K562 (cell line): Measurements from ENCODE around the gene DAPK2. TPM values are rescaled to one million over a fixed set of nuclear protein-coding genes. Genes with fewer than 3 reads are reported as not detected.

Source experiments
- ADNP ChIP-seq: fragments of 200-800 bp; sonication (Bioruptor generic); IDR thresholded peaks from 2 replicates; pipeline ENCODE4 v1.6.1; 2016; ENCODE audit warnings: missing genetic modification characterization, missing compliant biosample characterization
- BCOR ChIP-seq: fragments of 450-650 bp; IDR thresholded peaks from 2 replicates; pipeline ENCODE4 v1.6.1; 2016
- CHD4 ChIP-seq: fragments of 200-600 bp; sonication (generic); IDR thresholded peaks from 3 replicates; pipeline ENCODE4 v1.6.1; 2012; ENCODE audit warnings: low read depth, mild to moderate bottlenecking, mixed read lengths, low read length, inconsistent platforms; ENCODE audit not compliant: insufficient read depth, insufficient replicate concordance, poor library complexity, severe bottlenecking
- CREBBP ChIP-seq: IDR thresholded peaks from one replicate; pipeline ENCODE4 v1.6.1; 2012; ENCODE audit warnings: low read depth, mild to moderate bottlenecking, control low read depth, inconsistent platforms, low read length
- DACH1 ChIP-seq: fragments of 450-650 bp; IDR thresholded peaks from 2 replicates; pipeline ENCODE4 v1.6.1; 2018; ENCODE audit not compliant: partially characterized antibody
- ESRRB ChIP-seq: fragments of 250-450 bp; sonication (Bioruptor Pico); IDR thresholded peaks from 2 replicates; pipeline ENCODE4 v1.5.0; 2020; ENCODE audit warnings: mild to moderate bottlenecking, moderate library complexity, borderline replicate concordance
- GATAD2A ChIP-seq: fragments of 450-650 bp; IDR thresholded peaks from 2 replicates; pipeline ENCODE4 v1.6.1; 2017
- HDAC2 ChIP-seq: fragments of 450-650 bp; IDR thresholded peaks from 2 replicates; pipeline ENCODE4 v1.6.1; 2016; ENCODE audit warnings: mild to moderate bottlenecking
- HOXB6 ChIP-seq: fragments of 250-450 bp; sonication (Bioruptor Pico); IDR thresholded peaks from 2 replicates; pipeline ENCODE4 v1.5.1; 2022; ENCODE audit warnings: mild to moderate bottlenecking, borderline replicate concordance
- KDM1A ChIP-seq, 2 experiments: fragments of 450-650 bp; IDR thresholded peaks; 2 replicates each; pipeline ENCODE4 v1.6.1; 2016; ENCODE audit warnings: mild to moderate bottlenecking in 2 of 2
- LARP7 ChIP-seq: fragments of 450-650 bp; IDR thresholded peaks from 2 replicates; pipeline ENCODE4 v1.6.1; 2016
- MAFF ChIP-seq: IDR thresholded peaks from 2 replicates; pipeline ENCODE4 v1.6.1; 2012; ENCODE audit warnings: low read length, improper control_type of control experiment
- PHB2 ChIP-seq: fragments of 450-650 bp; IDR thresholded peaks from 2 replicates; pipeline ENCODE4 v1.6.1; 2017; ENCODE audit warnings: low read depth
- POLR2AphosphoS5 ChIP-seq: IDR thresholded peaks from 2 replicates; pipeline ENCODE4 v1.6.1; 2011; ENCODE audit warnings: mild to moderate bottlenecking, low read depth, low read length, moderate library complexity; ENCODE audit not compliant: control insufficient read depth, insufficient read depth
- PTRF ChIP-seq: fragments of 450-650 bp; IDR thresholded peaks from 2 replicates; pipeline ENCODE4 v1.6.1; 2016; ENCODE audit warnings: mild to moderate bottlenecking, missing genetic modification characterization, missing compliant biosample characterization
- RBM15 ChIP-seq: fragments of 200-400 bp; formaldehyde crosslinking; IDR thresholded peaks from 2 replicates; pipeline ENCODE4 v1.6.1; 2018; ENCODE audit warnings: mild to moderate bottlenecking, low read length, moderate library complexity; ENCODE audit not compliant: insufficient read depth
- RBM25 ChIP-seq: fragments of 200-400 bp; formaldehyde crosslinking; IDR thresholded peaks from 2 replicates; pipeline ENCODE4 v1.6.1; 2018; ENCODE audit warnings: low read length, low read depth, moderate library complexity; ENCODE audit not compliant: severe bottlenecking
- SRSF7 ChIP-seq: fragments of 200-400 bp; formaldehyde crosslinking; optimal IDR thresholded peaks from 2 replicates; pipeline ENCODE3; 2017; ENCODE audit warnings: mild to moderate bottlenecking, low read depth, low read length
- TCFL5 ChIP-seq: fragments of 250-450 bp; sonication (Bioruptor Pico); conservative IDR thresholded peaks from 2 replicates; pipeline ENCODE4 v1.6.1; 2021; ENCODE audit warnings: mild to moderate bottlenecking, moderate library complexity, matching md5 sums
- USF2 ChIP-seq: sonication (generic); formaldehyde crosslinking; IDR thresholded peaks from 2 replicates; pipeline ENCODE4 v1.5.0; 2020; ENCODE audit warnings: missing genetic modification reagents
- ZBTB1 ChIP-seq: sonication (generic); formaldehyde crosslinking; IDR thresholded peaks from 2 replicates; pipeline ENCODE4 v1.8.1; 2023; ENCODE audit warnings: missing genetic modification reagents, low read depth, mild to moderate bottlenecking, borderline replicate concordance
- ZFP36 ChIP-seq: fragments of 150-350 bp; IDR thresholded peaks from 2 replicates; pipeline ENCODE4 v1.6.1; 2018; ENCODE audit warnings: low read length, low read depth; ENCODE audit not compliant: partially characterized antibody
- ZNF766 ChIP-seq: fragments of 200-800 bp; sonication (Bioruptor generic); conservative IDR thresholded peaks from 2 replicates; pipeline ENCODE4 v1.6.1; 2016; ENCODE audit warnings: missing genetic modification characterization, missing compliant biosample characterization
- ZSCAN29 ChIP-seq: fragments of 450-650 bp; IDR thresholded peaks from 2 replicates; pipeline ENCODE4 v1.6.1; 2017
- polyA plus RNA-seq, 8 experiments: library from polyadenylated mRNA; depleted of rRNA in 4 of 8; stranded (reverse) in 5 of 8; unstranded in 3 of 8; fragments of >200 nt; fragmentation: Nextera tagmentation in 2 of 8; fragmentation: Illumina TruSeq in 1 of 8; extraction: Ambion mirVana in 2 of 8; extraction: Trizol in 1 of 8; gene quantifications; 2 replicates each; pipeline versions ENCODE4 v1.2.1 to v1.2.3, GENCODE V29; 2011 to 2014; ENCODE audit warnings: inconsistent platforms in 1 of 8, missing spikeins in 1 of 8
- total RNA-seq, 7 experiments: library from RNA; depleted of rRNA in 6 of 7; stranded (reverse); fragments of >200 nt in 6 of 7; fragmentation: Illumina TruSeq in 2 of 7; extraction: Trizol in 2 of 7; gene quantifications; 2 replicates each; pipeline versions ENCODE4 v1.2.1 to v1.2.3, GENCODE V29; 2011 to 2021; ENCODE audit warnings: low replicate concordance in 1 of 7
- TF ChIP-seq, protein P1 (sequence below), 3 experiments: fragments of 200-800 bp in 1 of 3; fragments of 250-450 bp in 1 of 3; fragments of 450-650 bp in 1 of 3; sonication (Bioruptor Pico) in 1 of 3; sonication (Bioruptor generic) in 1 of 3; formaldehyde crosslinking in 1 of 3; IDR thresholded peaks; 2 replicates each; pipeline versions ENCODE4 v1.6.1 to v1.8.0; 2016 to 2022; ENCODE audit warnings: mild to moderate bottlenecking in 2 of 3, missing genetic modification characterization in 2 of 3, missing compliant biosample characterization in 1 of 3, moderate library complexity in 1 of 3
- TF ChIP-seq, protein P2 (sequence below): fragments of 200-800 bp; sonication (Bioruptor generic); IDR thresholded peaks from 2 replicates; pipeline ENCODE4 v1.6.1; 2017; ENCODE audit warnings: missing genetic modification characterization, missing compliant biosample characterization

DAPK2 gene
- total and polyA plus RNA-seq, 9 of the 15 experiments (the other 6 are each of a cell fraction or from before 2014, with no cell fraction given): 0.14 to 5.2 (median 2.2) TPM

GRCh38 chr15:63911160-63911559, 135.1 kb downstream of the DAPK2 start (continued):
- TF ChIP-seq USF2 (CRISPR knock-in tag) (no peak), GATAD2A (no peak), ADNP (peak; percentile 86), HOXB6 (no peak), BCOR (peak; percentile 96), ESRRB (CRISPR knock-in tag) (no peak), POLR2AphosphoS5 (no peak), SRSF7 (no peak), RBM25 (peak; percentile 99), RBM15 (no peak), TCFL5 (no peak), PTRF (no peak), ZSCAN29 (no peak), MAFF (no peak), ZNF766 (CRISPR knock-in tag) (no peak), KDM1A (IDR thresholded peaks at IDR 0.05) (peak; percentile 78 to 87), CREBBP (no peak), DACH1 (peak; percentile 14), LARP7 (no peak), HDAC2 (0 out of 2 replicates have a peak, but pooled peaks have one; percentile 34), ZFP36 (peak; percentile 84), ZBTB1 (CRISPR knock-in tag) (no peak), PHB2 (no peak), CHD4 (peak; percentile 31)
- TF ChIP-seq, protein P1, sequence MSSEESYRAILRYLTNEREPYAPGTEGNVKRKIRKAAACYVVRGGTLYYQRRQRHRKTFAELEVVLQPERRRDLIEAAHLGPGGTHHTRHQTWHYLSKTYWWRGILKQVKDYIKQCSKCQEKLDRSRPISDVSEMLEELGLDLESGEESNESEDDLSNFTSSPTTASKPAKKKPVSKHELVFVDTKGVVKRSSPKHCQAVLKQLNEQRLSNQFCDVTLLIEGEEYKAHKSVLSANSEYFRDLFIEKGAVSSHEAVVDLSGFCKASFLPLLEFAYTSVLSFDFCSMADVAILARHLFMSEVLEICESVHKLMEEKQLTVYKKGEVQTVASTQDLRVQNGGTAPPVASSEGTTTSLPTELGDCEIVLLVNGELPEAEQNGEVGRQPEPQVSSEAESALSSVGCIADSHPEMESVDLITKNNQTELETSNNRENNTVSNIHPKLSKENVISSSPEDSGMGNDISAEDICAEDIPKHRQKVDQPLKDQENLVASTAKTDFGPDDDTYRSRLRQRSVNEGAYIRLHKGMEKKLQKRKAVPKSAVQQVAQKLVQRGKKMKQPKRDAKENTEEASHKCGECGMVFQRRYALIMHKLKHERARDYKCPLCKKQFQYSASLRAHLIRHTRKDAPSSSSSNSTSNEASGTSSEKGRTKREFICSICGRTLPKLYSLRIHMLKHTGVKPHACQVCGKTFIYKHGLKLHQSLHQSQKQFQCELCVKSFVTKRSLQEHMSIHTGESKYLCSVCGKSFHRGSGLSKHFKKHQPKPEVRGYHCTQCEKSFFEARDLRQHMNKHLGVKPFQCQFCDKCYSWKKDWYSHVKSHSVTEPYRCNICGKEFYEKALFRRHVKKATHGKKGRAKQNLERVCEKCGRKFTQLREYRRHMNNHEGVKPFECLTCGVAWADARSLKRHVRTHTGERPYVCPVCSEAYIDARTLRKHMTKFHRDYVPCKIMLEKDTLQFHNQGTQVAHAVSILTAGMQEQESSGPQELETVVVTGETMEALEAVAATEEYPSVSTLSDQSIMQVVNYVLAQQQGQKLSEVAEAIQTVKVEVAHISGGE (CRISPR knock-in tag; IDR thresholded peaks at IDR 0.05): no peak
- TF ChIP-seq, protein P2, sequence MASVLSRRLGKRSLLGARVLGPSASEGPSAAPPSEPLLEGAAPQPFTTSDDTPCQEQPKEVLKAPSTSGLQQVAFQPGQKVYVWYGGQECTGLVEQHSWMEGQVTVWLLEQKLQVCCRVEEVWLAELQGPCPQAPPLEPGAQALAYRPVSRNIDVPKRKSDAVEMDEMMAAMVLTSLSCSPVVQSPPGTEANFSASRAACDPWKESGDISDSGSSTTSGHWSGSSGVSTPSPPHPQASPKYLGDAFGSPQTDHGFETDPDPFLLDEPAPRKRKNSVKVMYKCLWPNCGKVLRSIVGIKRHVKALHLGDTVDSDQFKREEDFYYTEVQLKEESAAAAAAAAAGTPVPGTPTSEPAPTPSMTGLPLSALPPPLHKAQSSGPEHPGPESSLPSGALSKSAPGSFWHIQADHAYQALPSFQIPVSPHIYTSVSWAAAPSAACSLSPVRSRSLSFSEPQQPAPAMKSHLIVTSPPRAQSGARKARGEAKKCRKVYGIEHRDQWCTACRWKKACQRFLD (CRISPR knock-in tag): no peak
